ENCODE results near the gene CAPS.

CAPS gene

DNA sequence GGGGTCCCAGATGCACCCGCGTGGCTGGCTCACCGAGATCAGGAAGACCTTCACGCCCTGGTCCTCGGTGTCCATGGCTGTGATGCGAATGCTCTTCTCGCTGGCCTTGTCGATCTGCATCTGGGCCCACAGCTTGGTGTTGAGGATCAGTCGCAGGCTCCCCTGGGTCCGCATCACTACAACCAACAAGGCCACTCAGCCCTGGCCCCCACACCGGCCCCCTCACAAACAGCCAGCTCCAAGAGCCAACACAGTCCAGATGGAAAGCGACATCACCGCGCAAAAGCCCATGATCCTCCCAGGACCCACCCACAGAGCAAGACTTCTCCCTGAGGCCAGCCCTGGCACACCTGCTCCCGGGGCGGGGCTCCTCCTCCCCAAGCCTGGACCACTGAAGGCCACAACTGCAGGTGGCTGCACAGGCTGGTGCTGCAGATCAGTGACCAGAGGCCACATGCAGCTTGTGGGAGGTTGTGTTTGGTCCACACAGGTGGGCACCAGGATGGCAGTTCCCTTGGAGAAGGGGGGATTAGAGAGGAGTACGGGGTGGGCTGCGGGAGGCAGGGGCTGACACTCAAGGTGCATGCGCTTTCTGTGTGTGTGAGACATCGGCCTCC is 4.5 kb downstream of the CAPS start:
- Histone ChIP-seq H3K27me3 (no peaks in the 10 kb centered on the region), H3K4me1 (peaks cover 0 to 24% (median 9%) of the 10 kb centered on the region in 4 donors), H3K4me3 (no peak overlapping the region), H3K9me3 (no peaks in the 10 kb centered on the region), H3K27ac (no peak overlapping the region), H3K36me3 (peaks cover 62 to 91% (median 87%) of the 10 kb centered on the region in 3 donors)
- intact Hi-C loops (cut with DNase I; ENCODE audit: low total_unique reads), result no loop called here
- TF ChIP-seq CTCF (IDR thresholded peaks at IDR 0.05), result no peak
- no peak for DNase-seq

- Histone ChIP-seq H3K4me3 (no peak overlapping the region), H3K36me3 (peaks cover 82 to 100% (median 88%) of the 10 kb centered on the region in 3 donors), H3K9me3 (no peaks in the 10 kb centered on the region), H3K4me1 (peaks cover 0 to 9% (median 8%) of the 10 kb centered on the region in 4 donors), H3K27ac (no peak overlapping the region), H3K27me3 (no peaks in the 10 kb centered on the region)
- intact Hi-C loops (cut with DNase I; ENCODE audit: low total_unique reads), result no loop called here
- TF ChIP-seq CTCF (IDR thresholded peaks at IDR 0.05), result no peak
- DNase-seq, result no peak
These were observed 7.6 kb downstream of the CAPS start for GRCh38 chr19:5921516-5922160.

GRCh38 chr19:5922161-5922545 is 8.1 kb downstream of the CAPS start:
- intact Hi-C loops (cut with DNase I; ENCODE audit: low total_unique reads), result no loop called here
- Histone ChIP-seq H3K9me3 (no peaks in the 10 kb centered on the region), H3K36me3 (peaks cover 77 to 100% (median 83%) of the 10 kb centered on the region in 3 donors), H3K4me1 (peaks cover 0 to 14% (median 13%) of the 10 kb centered on the region in 4 donors), H3K27ac (no peak overlapping the region), H3K4me3 (no peak overlapping the region), H3K27me3 (no peaks in the 10 kb centered on the region)
- TF ChIP-seq CTCF (IDR thresholded peaks at IDR 0.05), result no peak
- no peak for DNase-seq

DNA sequence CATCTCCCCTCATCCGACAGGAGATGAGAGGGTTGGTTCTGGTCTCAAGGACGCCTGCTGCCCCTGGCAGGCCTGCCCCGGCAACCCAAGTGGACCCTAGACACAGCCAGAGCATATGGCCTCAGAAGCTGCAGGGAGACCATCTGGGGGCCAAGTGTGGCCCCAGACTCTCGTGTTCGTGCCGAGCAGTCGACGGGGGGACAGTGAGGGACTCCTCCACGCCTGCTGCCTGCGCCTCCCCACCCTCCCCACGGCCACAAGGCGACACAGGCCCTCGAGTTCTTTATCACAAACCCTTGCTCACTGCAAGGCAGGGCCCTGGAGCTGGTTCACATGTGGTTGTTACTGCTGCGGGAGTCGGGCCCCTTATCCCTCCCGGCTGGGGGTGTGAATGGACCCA is 9.3 kb downstream of the CAPS start:
- peaks cover 69 to 100% (median 83%) of the 10 kb centered on the region in 3 donors for H3K36me3 ChIP-seq
- intact Hi-C loops (cut with DNase I; ENCODE audit: low total_unique reads), result no loop called here

DNA sequence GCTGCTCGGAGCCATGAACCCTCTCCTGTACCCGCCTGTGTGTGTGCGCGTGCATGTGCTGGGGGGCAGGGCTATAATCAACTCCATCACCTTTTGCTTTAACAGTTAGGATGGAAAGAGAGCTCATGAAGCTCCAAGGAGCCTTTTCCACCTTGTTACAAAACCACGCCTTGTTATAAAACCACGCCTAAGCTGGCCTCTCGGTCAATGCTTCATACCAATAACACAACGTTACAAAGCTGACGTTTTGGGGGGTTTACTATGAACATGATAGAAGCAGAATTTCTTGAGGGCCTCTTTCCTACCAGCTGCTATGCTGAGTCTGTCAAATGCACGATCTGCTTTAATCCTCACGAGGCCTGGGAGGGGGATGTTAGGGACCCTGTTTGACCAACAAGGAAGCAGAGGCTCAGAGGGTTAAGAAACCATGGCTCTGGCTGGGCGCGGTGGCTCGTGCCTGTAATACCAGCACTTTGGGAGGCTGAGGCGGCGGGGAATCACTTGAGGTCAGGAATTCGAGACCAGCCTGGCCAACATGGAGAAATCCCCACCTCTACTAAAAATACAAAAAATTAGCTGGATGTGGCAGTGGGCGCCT is 11.9 kb downstream of the CAPS start:
- no peak for TF ChIP-seq CTCF (IDR thresholded peaks at IDR 0.05)
- Histone ChIP-seq H3K27ac (peak overlapping the region; percentile 68 to 75), H3K36me3 (peaks cover 67 to 100% (median 85%) of the 10 kb centered on the region in 3 donors), H3K9me3 (no peaks in the 10 kb centered on the region), H3K4me3 (no peak overlapping the region), H3K4me1 (peaks cover 0 to 21% (median 20%) of the 10 kb centered on the region in 4 donors), H3K27me3 (no peaks in the 10 kb centered on the region)
- DNase-seq, result no peak
- intact Hi-C loops (cut with DNase I; ENCODE audit: low total_unique reads), result no loop called here

More for the DNA sequence above, 9.3 kb downstream of the CAPS start:
- Histone ChIP-seq H3K4me3 (no peak overlapping the region), H3K27me3 (no peaks in the 10 kb centered on the region), H3K4me1 (peaks cover 0 to 21% (median 20%) of the 10 kb centered on the region in 4 donors), H3K27ac (no peak overlapping the region), H3K9me3 (no peaks in the 10 kb centered on the region)
- no peak for DNase-seq
- no peak for TF ChIP-seq CTCF (IDR thresholded peaks at IDR 0.05)

Data from tibial artery (tissue), 4 donors.